Left cardiac atrium (tissue), 4 donors: ENCODE data around the gene STAT1. TPM values are rescaled to one million over a fixed set of nuclear protein-coding genes. Genes with fewer than 3 reads are reported as not detected.

Experiments used
- ATAC-seq, 2 donors: fragments of 200-7000 bp; cut with Tn5 transposase; one replicate each; pipeline ENCODE4 v1.9.1; 2020; ENCODE audit warnings: mild to moderate bottlenecking in 2 of 2, moderate library complexity in 2 of 2
- DNase-seq: peaks from one replicate; pipeline ENCODE4 v3.0.0-alpha.2; 2020
- intact Hi-C, 2 donors: fragments of 100-400 bp; cut with DNase I; formaldehyde crosslinking; loops; one replicate each; pipeline versions ENCODE4 v1.14.1 to v1.15.1; 2022 to 2023
- total RNA-seq, 2 donors: library from RNA; stranded (reverse); fragmentation: NEBNext Ultra II Directional; extraction: Animal tissue kit (Norgen Biotek cat#: 25700); gene quantifications; one replicate each; pipeline ENCODE4 v1.2.1, GENCODE V29; 2021
- donor health status: DM: no; HTN: yes; CAD: no.
- donor health status: DM: no; HTN: yes; CAD: no; lungs with severe emphysema.
- donor health status: DM: yes; HTN: yes; CAD: no.
- donor health status: Dilated cardiomyopathy.

STAT1 gene
- total RNA-seq, 2 donors from 2014 or later: 37.3 to 76.7 TPM

- DNase-seq (no peak), ATAC-seq (no peak)
- intact Hi-C loops: no loop called here
These were observed 23.4 kb upstream of the STAT1 start for GRCh38 chr2:191037351-191037750.

DNA sequence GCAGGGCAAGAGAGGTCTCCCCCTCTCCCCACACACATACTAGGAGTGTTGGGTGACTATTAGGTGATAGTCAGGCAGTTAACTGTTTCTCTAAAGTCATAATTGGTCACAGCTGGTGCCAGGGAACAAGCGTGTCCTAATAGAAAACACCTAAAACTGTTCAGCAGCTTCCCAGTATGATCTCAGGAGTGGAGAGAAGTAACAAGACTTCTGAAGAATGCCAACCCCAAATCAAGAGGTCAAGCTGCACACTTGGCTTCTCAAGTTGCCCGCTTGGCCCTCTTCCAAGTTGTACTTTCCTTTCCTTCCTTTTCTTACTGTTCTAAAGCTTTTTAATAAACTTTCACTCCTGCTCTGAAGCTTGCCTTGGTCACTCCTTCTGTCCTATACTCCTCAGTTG, 22.4 kb upstream of the STAT1 start:
- intact Hi-C loops: no loop called here
- DNase-seq: no peak
- no peak for ATAC-seq

DNA sequence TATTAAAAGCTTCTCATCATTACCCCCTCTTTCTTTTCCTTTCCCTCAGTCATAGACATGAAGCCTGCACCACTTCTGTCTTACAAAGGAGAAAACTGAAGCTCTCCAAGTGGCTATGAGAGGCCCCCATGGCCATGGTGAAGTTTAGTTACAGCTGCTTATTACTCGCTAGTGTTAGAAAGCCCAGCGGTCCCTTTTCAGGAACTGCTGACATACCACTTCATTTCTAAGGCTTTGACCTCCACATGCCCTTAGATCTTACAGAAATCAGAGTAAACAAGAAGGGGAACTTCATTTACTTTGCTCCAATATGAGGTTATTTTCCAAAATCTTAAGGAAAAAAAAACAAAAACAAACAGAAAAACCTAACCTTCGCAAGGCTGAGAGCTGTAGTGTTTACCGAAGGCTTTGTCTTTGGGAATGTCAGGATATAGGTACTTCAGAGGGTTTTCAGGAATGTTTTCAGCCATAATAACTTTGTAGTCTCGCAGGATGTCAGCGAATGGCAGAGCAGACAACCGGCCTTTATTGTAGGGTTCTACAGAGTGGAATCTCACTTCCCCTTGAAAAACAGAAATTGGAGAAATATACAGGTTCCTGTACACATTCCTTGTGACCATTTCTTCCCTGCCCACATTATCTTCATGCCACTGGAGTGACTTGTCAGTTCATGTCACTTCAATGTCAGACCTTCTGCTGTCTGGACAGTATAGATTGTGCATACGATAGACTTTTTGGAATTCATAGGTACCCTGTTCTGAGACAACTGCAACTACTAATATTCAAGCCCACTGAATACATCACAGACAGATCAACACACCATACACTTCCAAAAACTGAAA, 18.8 kb upstream of the STAT1 start:
- intact Hi-C loops: no loop called here
- DNase-seq (no peak), ATAC-seq (peak; percentile 11 to 37)

DNA sequence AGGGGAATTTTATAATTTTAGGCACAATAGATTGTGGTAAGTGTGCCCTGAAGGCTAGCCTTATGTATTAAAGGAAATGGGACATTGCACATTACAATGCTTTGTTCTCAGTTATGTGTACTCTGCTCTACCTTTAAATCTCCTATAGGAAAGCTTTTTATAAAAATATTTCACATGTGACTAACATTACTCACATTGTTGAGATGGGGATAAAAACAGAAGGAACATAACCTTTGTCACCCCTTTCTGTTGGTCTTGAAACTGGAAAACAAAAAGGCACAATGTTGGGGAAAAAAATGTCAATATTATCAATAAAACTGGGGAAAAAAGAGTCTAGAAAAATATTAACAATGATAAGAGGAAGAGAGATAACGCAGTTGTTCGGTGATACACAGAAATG, 17.3 kb upstream of the STAT1 start:
- DNase-seq: no peak
- no peak for ATAC-seq
- intact Hi-C loops: loop anchor here in 1 of 2 donors (2.0 kb wide), 1 partner anchor 250 kb away; no protein-coding TSS in a partner anchor

DNA sequence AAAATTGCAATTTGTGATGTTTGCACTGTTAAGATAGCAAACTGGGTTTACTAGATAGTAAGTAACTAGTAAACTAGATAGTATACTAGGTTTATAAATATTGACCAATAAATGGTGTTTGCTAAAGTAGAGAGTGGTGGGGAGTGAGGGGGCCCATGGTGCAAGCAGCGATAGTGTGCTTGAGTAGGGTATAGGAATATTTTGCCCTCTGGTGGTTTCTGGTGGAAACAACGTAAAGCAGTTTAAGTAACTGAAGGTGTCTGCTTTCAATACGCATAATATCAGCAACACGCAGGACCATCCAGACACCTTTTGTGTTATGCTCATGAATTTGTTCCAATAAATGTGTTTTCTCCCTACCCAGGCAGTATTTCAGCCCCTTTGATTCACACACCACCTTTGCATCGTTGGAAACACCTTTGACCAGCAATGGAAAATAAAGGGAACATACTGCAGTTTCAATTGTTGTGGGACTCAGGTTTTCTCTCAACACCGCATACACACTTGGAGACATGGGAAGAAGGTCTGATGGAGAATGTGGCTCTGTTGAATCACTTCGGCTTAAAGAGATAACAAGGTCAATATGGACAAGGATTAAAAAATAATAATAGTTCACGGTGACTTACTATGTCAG, 16.7 kb upstream of the STAT1 start:
- no peak for DNase-seq
- intact Hi-C loops: loop anchor here in 1 of 2 donors (2.0 kb wide), 1 partner anchor 250 kb away; no protein-coding TSS in a partner anchor
- peak; percentile 66 to 68 for ATAC-seq

DNA sequence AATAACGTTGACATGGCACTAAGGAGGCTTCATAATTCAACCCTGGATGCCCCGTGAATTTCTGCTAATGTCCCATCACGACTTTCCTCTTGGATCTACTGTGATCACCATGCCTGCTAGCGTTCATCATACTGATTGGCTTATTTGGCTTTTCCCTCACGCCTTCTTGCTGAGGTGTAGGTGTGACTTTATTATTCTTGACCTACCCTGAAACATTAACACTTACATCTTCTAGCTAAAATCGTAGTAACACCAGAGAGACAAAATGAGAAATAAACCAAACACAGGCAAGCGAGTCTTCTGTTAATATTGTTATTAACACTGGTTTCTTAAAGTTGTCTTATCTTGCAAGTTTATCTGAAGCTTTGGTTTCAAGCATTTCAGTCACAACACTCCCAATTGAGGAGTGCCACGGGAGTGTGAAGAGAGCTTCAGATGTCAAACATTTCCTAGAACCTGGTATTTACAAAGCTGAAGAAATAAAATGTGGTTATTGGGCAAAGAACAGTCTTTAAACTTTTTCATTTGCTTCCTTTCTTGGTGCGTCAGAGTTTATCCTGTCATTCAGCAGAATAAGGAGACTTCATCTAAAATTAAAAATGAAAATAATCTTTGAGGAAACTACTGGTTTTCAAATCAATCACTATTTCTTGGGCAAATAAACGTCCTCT, 15.4 kb upstream of the STAT1 start:
- ATAC-seq (no peak), DNase-seq (no peak)
- intact Hi-C loops: no loop called here

DNA sequence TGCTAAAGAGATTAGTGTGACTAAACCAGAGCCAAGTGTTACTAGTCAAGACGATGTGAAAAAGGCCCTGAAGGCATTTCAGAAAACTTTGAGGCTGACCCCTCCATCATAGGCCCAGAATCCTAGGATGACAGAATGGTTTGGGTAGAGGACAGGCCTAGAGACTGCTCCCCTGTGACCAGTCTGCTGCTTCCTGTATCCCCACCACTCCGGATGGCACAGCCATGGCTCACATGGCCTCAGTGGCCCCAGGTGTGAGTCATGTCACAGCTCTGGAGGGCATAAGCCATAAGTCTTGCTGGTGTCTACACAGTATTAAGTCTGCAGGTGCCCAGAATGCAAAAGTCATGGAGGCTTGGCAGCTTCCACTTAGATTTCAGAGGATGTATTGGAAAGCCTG, 12.4 kb upstream of the STAT1 start:
- intact Hi-C loops: no loop called here
- DNase-seq (no peak), ATAC-seq (no peak)

GRCh38 chr2:191025135-191025534, 11.2 kb upstream of the STAT1 start:
- DNase-seq: no peak
- ATAC-seq: no peak
- intact Hi-C loops: no loop called here

DNA sequence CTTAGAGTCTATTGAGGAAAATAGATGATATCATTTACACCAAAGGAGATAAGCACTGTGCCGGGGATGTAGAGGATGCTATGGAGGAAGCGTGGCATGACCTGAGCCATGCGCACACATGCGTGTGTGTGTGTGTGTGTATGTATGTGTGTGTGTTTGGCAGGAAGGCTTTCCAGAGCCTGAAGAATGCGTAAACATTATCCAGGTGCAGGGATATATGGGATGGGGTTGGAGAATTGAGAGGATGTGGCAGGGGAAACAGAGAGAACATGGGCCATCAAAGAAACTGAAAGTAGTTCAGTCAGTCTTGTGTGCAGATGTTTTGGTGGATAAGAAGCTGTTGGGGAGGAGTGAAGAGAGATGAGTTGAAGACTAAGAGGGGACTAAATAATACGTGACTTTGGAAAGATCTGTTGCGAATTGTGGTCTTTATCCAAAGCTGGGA, 9.3 kb upstream of the STAT1 start:
- DNase-seq (no peak), ATAC-seq (no peak)
- intact Hi-C loops: loop anchor here in 1 of 2 donors (5.0 kb wide), 1 partner anchor 176 kb away; no protein-coding TSS in a partner anchor

GRCh38 chr2:191020742-191021381, 6.9 kb upstream of the STAT1 start:
- intact Hi-C loops: loop anchor here in 1 of 2 donors (5.0 kb wide), 1 partner anchor 174 kb away; no protein-coding TSS in a partner anchor
- ATAC-seq: peak; percentile 52 to 70
- DNase-seq: peak; percentile 43

DNA sequence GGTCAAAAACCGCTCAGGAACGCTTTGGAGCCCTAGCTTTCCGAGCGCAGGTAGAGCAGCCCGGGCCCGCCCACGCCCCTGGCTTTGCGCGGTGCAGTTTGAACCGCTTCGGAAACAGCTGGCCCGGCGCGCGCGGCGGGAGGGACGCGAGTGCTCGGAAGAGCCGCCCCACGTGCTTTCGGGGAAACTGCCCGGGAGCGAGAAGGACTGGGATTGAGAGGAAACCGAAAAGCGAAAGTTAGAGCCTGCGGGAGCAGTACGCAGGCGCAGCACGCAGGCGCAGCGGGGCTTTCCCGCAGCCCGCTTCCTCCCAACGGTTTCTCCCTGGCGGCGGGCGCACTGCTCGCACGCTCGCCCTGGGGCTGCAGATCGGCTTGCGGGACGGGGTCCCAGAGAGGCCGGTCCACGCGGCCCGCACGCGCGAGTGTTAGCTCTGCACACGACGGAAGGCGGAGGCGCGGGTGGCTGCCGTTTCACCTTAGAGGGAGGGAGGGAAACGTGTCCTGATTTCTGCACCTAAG, 6.3 kb upstream of the STAT1 start:
- DNase-seq: peak; percentile 92
- intact Hi-C loops: loop anchor here in 1 of 2 donors (5.0 kb wide), 1 partner anchor 173 kb away; no protein-coding TSS in a partner anchor
- peak; percentile 99 for ATAC-seq

GRCh38 chr2:191019376-191019775, 5.4 kb upstream of the STAT1 start:
- DNase-seq (no peak), ATAC-seq (no peak)
- intact Hi-C loops: no loop called here

GRCh38 chr2:191018643-191019119, 4.7 kb upstream of the STAT1 start:
- ATAC-seq (no peak), DNase-seq (no peak)
- intact Hi-C loops: no loop called here

- intact Hi-C loops: no loop called here
- DNase-seq (no peak), ATAC-seq (no peak)
These were observed 4.1 kb upstream of the STAT1 start for GRCh38 chr2:191018048-191018447.

DNA sequence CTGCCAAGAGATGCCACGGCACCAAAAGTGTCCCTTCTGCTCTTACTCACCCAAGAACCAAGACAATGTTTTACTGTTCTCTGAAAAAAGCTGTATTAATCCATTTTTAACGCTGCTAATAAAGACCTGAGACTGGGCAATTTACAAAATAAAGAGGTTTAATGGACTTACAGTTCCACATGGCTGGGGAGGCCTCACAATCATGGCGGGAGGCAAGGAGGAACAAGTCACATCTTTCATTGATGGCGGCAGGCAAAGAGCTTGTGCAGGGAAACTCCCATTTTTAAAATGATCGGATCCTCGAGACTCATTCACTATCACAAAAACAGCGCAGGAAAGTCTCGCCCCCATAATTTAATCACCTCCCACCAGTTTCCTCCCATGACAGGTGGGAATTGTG, 1.9 kb upstream of the STAT1 start:
- DNase-seq (no peak), ATAC-seq (no peak)
- intact Hi-C loops: no loop called here

GRCh38 chr2:191015239-191015638, 1.3 kb upstream of the STAT1 start:
- ATAC-seq: no peak
- no peak for DNase-seq
- intact Hi-C loops: no loop called here

DNA sequence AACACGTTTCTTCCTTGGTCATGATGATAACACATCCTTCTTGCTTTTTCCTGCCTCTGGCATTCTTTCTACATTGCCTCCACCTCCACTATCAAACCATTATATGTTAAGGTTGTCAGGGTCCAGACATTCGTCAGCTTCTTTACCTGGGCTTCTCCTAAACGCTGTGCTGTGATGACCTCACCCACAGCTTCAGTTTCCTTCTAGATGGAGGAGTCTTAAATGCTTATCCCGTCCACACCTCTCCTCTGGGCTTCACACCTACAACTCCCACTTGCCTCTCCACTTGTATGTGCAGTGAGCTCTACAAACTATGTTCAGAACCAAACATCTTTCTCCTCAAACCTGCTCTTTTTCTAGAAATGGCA, 666 bp upstream of the STAT1 start:
- intact Hi-C loops: no loop called here
- ATAC-seq: no peak
- no peak for DNase-seq

GRCh38 chr2:191013682-191013931, 364 bp downstream of the STAT1 start:
- DNase-seq (no peak), ATAC-seq (no peak)
- intact Hi-C loops: no loop called here
